C4-2B (cell line): ENCODE data around the gene METRN.

Source experiments
- CTCF ChIP-seq: fragments of 450-650 bp; conservative IDR thresholded peaks from 2 replicates; pipeline ENCODE4 v1.5.1; 2017; ENCODE audit warnings: mild to moderate bottlenecking
- ZFX ChIP-seq: fragments of 450-650 bp; IDR thresholded peaks from 2 replicates; pipeline ENCODE4 v1.6.1; 2017

- TF ChIP-seq CTCF (no peak), ZFX (no peak)
These were observed 33.2 kb downstream of the METRN start for GRCh38 chr16:747978-748746.
